ENCODE data around the gene ZNF521.
A peak's percentile ranks its signal among the peaks of the same experiment; 100 is the strongest.

Gene ZNF521

DNA sequence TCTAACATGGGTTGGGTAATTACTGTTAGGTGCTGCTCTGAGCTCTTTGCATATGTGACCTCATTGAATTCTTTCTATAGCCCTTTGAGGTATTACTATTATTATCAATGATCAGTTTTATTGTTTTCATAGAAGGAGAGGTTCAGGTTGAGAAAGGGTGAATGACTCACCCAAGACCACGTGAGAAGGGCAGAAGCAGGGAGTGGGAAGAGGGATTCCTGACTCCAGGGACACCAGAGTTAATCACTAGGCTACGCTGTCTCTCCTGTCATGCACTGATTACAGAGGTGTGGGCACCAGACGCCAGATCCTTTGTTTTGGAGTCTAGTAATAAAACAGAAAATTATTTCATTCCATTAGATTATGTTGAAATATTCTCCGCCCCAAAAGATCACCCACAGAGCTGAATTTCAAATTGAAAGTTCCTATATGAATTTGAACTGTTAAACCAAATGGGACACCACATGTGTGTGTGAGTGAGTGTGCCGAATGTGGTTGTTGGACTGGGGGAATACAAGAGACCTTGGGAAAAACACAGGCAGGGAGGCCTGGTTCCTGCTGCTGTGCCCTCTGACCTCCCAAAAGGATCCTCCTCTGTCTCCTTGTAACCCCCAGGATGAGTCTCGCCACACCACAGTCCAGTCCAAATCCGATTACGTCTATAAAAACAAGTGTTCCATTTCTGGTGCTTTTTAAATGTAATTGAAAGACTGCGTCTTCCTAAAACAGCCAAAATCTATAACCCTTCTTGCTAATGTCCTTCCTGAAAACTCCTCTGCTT lies 215.4 kb downstream of the ZNF521 start:
- Histone ChIP-seq H4K20me1 (no peaks in the 10 kb centered on the region), H3K4me3 (no peak overlapping the region), H3K27ac (no peak overlapping the region), H3K9ac (no peak overlapping the region), H3K27me3 (no peaks in the 10 kb centered on the region), H3K9me3 (no peaks in the 10 kb centered on the region), H3K36me3 (no peaks in the 10 kb centered on the region), H3K4me2 (no peak overlapping the region), H3K4me1 (peaks cover 14% of the 10 kb centered on the region)
- no peak for TF ChIP-seq Cebpa-rat (IDR thresholded peaks at IDR 0.05)

GRCh38 chr18:25134861-25135260 lies 217.1 kb downstream of the ZNF521 start:
- no peak for TF ChIP-seq Cebpa-rat (IDR thresholded peaks at IDR 0.05)
- no peaks in the 10 kb centered on the region for H4K20me1 ChIP-seq
- H3K4me2 ChIP-seq: peak overlapping the region; percentile 55

GRCh38 chr18:25133879-25134278 lies 218.1 kb downstream of the ZNF521 start:
- H3K4me3 ChIP-seq: no peak overlapping the region
- no peaks in the 10 kb centered on the region for H4K20me1 ChIP-seq
- no peaks in the 10 kb centered on the region for H3K27me3 ChIP-seq
- no peak overlapping the region for H3K27ac ChIP-seq
- H3K9me3 ChIP-seq: no peaks in the 10 kb centered on the region
- TF ChIP-seq Cebpa-rat (IDR thresholded peaks at IDR 0.05): no peak
- H3K4me2 ChIP-seq: no peak overlapping the region
- no peak overlapping the region for H3K9ac ChIP-seq
- H3K4me1 ChIP-seq: peaks cover 14% of the 10 kb centered on the region
- no peaks in the 10 kb centered on the region for H3K36me3 ChIP-seq

More at GRCh38 chr18:25134861-25135260, 217.1 kb downstream of the ZNF521 start:
- Histone ChIP-seq H3K9me3 (no peaks in the 10 kb centered on the region), H3K27me3 (no peaks in the 10 kb centered on the region), H3K27ac (no peak overlapping the region), H3K36me3 (no peaks in the 10 kb centered on the region), H3K4me1 (peaks cover 14% of the 10 kb centered on the region), H3K4me3 (no peak overlapping the region), H3K9ac (no peak overlapping the region)

DNA sequence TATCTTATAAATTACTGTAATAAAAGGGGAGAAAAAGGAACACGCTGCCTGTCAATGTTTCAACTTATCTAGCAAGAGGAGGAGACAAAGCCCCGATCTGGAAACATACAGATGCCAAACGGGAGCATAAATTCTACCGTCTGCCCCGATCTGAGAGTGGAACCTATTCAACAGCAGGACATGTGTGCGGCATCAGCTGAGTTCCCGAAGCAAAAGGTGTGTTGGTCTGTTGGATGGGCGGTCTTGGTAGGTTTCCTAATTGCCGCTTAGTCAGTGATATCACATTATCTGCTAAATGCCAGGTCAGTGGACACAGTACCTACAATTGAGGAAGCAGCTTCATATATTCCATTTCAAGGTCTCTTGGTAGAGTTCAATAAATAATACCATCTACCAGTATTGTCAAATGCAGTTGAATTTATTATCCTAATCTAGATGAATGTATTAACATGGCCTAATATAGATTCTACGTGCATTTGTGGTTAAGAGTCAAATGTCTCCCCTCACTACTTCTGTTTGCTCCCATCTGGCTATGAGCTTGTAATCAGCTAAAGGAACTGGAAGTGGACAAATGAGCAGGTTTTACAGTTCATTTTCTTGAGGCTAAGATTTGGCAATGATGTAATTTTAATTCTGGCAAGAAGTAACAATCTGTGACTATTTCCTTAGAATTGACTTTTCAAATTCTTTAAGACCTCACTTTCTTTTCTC lies 219.0 kb downstream of the ZNF521 start:
- Histone ChIP-seq H3K4me1 (peaks cover 14% of the 10 kb centered on the region), H3K27ac (no peak overlapping the region), H3K4me2 (no peak overlapping the region), H3K27me3 (no peaks in the 10 kb centered on the region), H3K4me3 (no peak overlapping the region), H4K20me1 (no peaks in the 10 kb centered on the region), H3K9me3 (no peaks in the 10 kb centered on the region), H3K36me3 (no peaks in the 10 kb centered on the region), H3K9ac (no peak overlapping the region)
- TF ChIP-seq Cebpa-rat (IDR thresholded peaks at IDR 0.05): no peak

- Histone ChIP-seq H3K4me3 (no peak overlapping the region), H4K20me1 (no peaks in the 10 kb centered on the region), H3K4me2 (no peak overlapping the region), H3K36me3 (no peaks in the 10 kb centered on the region), H3K27me3 (no peaks in the 10 kb centered on the region), H3K4me1 (no peaks in the 10 kb centered on the region), H3K9ac (no peak overlapping the region), H3K9me3 (no peaks in the 10 kb centered on the region), H3K27ac (no peak overlapping the region)
- TF ChIP-seq Cebpa-rat (IDR thresholded peaks at IDR 0.05): no peak
These were observed 225.2 kb downstream of the ZNF521 start for GRCh38 chr18:25126751-25127150.

DNA sequence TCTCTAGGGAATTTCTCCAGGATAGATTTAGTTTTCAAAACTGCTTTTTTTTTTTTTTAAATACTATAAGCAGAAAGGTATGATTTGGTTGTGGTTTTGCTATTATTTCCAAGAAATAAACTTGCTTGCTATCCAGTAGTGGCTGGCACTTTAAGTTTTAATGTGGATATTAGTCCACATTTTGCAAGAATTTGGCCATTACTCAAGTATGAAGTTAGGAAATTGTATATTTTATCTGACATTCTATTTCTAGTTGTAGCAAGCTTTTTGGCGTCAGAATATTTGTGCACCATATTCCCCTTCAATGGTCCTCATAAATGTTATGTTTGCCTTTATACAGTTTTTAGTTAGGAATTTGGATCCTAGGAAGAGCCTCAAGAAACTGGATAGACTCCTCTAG lies 226.3 kb downstream of the ZNF521 start:
- H3K9me3 ChIP-seq: no peaks in the 10 kb centered on the region
- H3K4me2 ChIP-seq: no peak overlapping the region
- no peaks in the 10 kb centered on the region for H3K27me3 ChIP-seq
- H3K27ac ChIP-seq: no peak overlapping the region
- no peak overlapping the region for H3K9ac ChIP-seq
- H3K4me3 ChIP-seq: no peak overlapping the region
- H3K4me1 ChIP-seq: no peaks in the 10 kb centered on the region
- H4K20me1 ChIP-seq: no peaks in the 10 kb centered on the region
- no peaks in the 10 kb centered on the region for H3K36me3 ChIP-seq
- no peak for TF ChIP-seq Cebpa-rat (IDR thresholded peaks at IDR 0.05)

GRCh38 chr18:25123438-25124232 lies 228.3 kb downstream of the ZNF521 start:
- no peak for TF ChIP-seq Cebpa-rat (IDR thresholded peaks at IDR 0.05)
- H3K4me3 ChIP-seq: no peak overlapping the region
- no peak overlapping the region for H3K27ac ChIP-seq
- H3K9ac ChIP-seq: no peak overlapping the region
- no peak overlapping the region for H3K4me2 ChIP-seq
- H4K20me1 ChIP-seq: no peaks in the 10 kb centered on the region
- H3K36me3 ChIP-seq: no peaks in the 10 kb centered on the region
- H3K4me1 ChIP-seq: no peaks in the 10 kb centered on the region
- no peaks in the 10 kb centered on the region for H3K9me3 ChIP-seq
- no peaks in the 10 kb centered on the region for H3K27me3 ChIP-seq

- Histone ChIP-seq H3K9me3 (no peaks in the 10 kb centered on the region), H3K4me1 (no peaks in the 10 kb centered on the region), H3K4me2 (no peak overlapping the region), H4K20me1 (no peaks in the 10 kb centered on the region), H3K27ac (no peak overlapping the region), H3K36me3 (no peaks in the 10 kb centered on the region), H3K4me3 (no peak overlapping the region), H3K27me3 (no peaks in the 10 kb centered on the region), H3K9ac (no peak overlapping the region)
- no peak for TF ChIP-seq Cebpa-rat (IDR thresholded peaks at IDR 0.05)
These were observed 230.5 kb downstream of the ZNF521 start for GRCh38 chr18:25121442-25121841.

DNA sequence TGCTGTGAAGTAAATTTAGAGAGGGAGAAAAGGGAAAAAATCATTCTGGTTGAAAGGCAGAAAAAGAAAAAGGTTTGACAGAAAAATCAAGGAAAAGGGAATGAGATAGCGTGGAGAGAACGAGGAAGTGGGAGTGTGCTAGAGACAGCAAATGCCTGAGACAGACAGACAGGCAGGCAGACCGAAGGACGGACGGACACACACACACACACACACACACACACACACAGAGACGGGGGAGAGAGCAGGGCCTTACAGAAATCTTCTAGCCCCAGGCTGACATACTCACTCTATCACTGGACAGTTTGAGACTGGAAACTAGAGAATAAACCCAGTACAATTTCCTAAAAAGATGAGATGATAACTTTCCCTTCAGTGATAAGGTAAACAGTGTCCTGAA lies 238.4 kb downstream of the ZNF521 start:
- H3K4me1 ChIP-seq: no peaks in the 10 kb centered on the region
- H3K27ac ChIP-seq: no peak overlapping the region
- no peak overlapping the region for H3K4me3 ChIP-seq
- no peak for TF ChIP-seq Cebpa-rat (IDR thresholded peaks at IDR 0.05)
- H3K9me3 ChIP-seq: no peaks in the 10 kb centered on the region
- H4K20me1 ChIP-seq: no peaks in the 10 kb centered on the region
- H3K36me3 ChIP-seq: no peaks in the 10 kb centered on the region
- no peak overlapping the region for H3K4me2 ChIP-seq
- no peak overlapping the region for H3K9ac ChIP-seq
- H3K27me3 ChIP-seq: no peaks in the 10 kb centered on the region

Measured in BLaER1 (cell line).